Stimulated activated CD4-positive, alpha-beta T cell treated with anti-CD3 and anti-CD28 coated beads, Interleukin-1b, Interleukin-23, amount 100 ng/mL, for 48 hours (primary cell): ENCODE data around the gene CD48.

ENCODE experiments used
- DNase-seq: peaks from one replicate; pipeline ENCODE4 v3.0.0-alpha.2; 2020

Gene CD48

GRCh38 chr1:160711602-160712311 lies at the start of gene CD48:
TSS of gene CD48 (minus strand) at chr1:160711822. CDS start at chr1:160711763, 59 bp downstream.
- DNase-seq: peak; percentile 51

GRCh38 chr1:160761046-160761445 lies 49.4 kb upstream of the CD48 start:
- DNase-seq: no peak

- no peak for DNase-seq
These were observed 48.1 kb upstream of the CD48 start for GRCh38 chr1:160759740-160760139.

- no peak for DNase-seq
These were observed 46.9 kb upstream of the CD48 start for GRCh38 chr1:160758521-160758920.

- no peak for DNase-seq
These were observed 45.2 kb upstream of the CD48 start for GRCh38 chr1:160756849-160757201.

GRCh38 chr1:160755911-160756848 lies 44.6 kb upstream of the CD48 start:
- no peak for DNase-seq

- no peak for DNase-seq
These were observed 43.8 kb upstream of the CD48 start for GRCh38 chr1:160755461-160755860.

GRCh38 chr1:160753594-160753993 lies 42.0 kb upstream of the CD48 start:
- no peak for DNase-seq

- DNase-seq: no peak
These were observed 41.3 kb upstream of the CD48 start for GRCh38 chr1:160752924-160753323.

GRCh38 chr1:160752406-160752805 lies 40.8 kb upstream of the CD48 start:
- DNase-seq: no peak

GRCh38 chr1:160750608-160751007 lies 39.0 kb upstream of the CD48 start:
- no peak for DNase-seq

GRCh38 chr1:160748878-160749269 lies 37.3 kb upstream of the CD48 start:
- DNase-seq: no peak

- DNase-seq: no peak
These were observed 36.7 kb upstream of the CD48 start for GRCh38 chr1:160748181-160748877.

GRCh38 chr1:160747717-160748116 lies 36.1 kb upstream of the CD48 start:
- DNase-seq: no peak

- DNase-seq: no peak
These were observed 35.3 kb upstream of the CD48 start for GRCh38 chr1:160746836-160747500.

GRCh38 chr1:160745551-160745950 lies 33.9 kb upstream of the CD48 start:
- no peak for DNase-seq

GRCh38 chr1:160744852-160745520 lies 33.4 kb upstream of the CD48 start:
- no peak for DNase-seq

GRCh38 chr1:160744199-160744851 lies 32.7 kb upstream of the CD48 start:
- no peak for DNase-seq

- no peak for DNase-seq
These were observed 31.6 kb upstream of the CD48 start for GRCh38 chr1:160743266-160743665.

- DNase-seq: no peak
These were observed 31.0 kb upstream of the CD48 start for GRCh38 chr1:160742428-160743127.
